GM23338 (cell line): ENCODE results near the gene DPF3. TPM values are rescaled to one million over a fixed set of nuclear protein-coding genes. Genes with fewer than 3 reads are reported as not detected.
A peak's percentile ranks its signal among the peaks of the same experiment; 100 is the strongest.

ENCODE experiments used
- ATAC-seq: fragments of 200-7000 bp; cut with Tn5 transposase; 3 replicates; pipeline ENCODE4 v1.9.1; 2020
- DNase-seq: peaks from one replicate; pipeline ENCODE4 v3.0.0-alpha.2; 2015; ENCODE audit warnings: low spot score
- H2AFZ ChIP-seq: fragments of 200-600 bp; sonication (generic); 2 replicates; pipeline ENCODE4 v1.8.0; 2016; ENCODE audit warnings: antibody characterized with exemption, mild to moderate bottlenecking, moderate library complexity
- H3F3A ChIP-seq: fragments of 200-600 bp; sonication (generic); replicated peaks from 2 replicates; pipeline ENCODE4 v1.8.0; 2017; ENCODE audit warnings: antibody characterized with exemption, mixed run types, low read depth
- H3K27ac ChIP-seq: fragments of 200-600 bp; sonication (generic); 2 replicates; pipeline ENCODE4 v1.6.1; 2016; ENCODE audit warnings: low read depth
- H3K27me3 ChIP-seq: fragments of 200-600 bp; sonication (generic); 2 replicates; pipeline ENCODE4 v1.8.0; 2016; ENCODE audit warnings: mild to moderate bottlenecking, mixed run types, moderate library complexity; ENCODE audit not compliant: insufficient read depth
- H3K36me3 ChIP-seq: fragments of 200-600 bp; sonication (generic); 2 replicates; pipeline ENCODE4 v1.8.0; 2016; ENCODE audit warnings: mild to moderate bottlenecking; ENCODE audit not compliant: insufficient read depth
- H3K4me1 ChIP-seq: fragments of 200-600 bp; sonication (generic); 2 replicates; pipeline ENCODE4 v1.8.0; 2016; ENCODE audit warnings: mild to moderate bottlenecking, moderate library complexity; ENCODE audit not compliant: insufficient read depth
- H3K4me2 ChIP-seq: fragments of 200-600 bp; sonication (generic); 2 replicates; pipeline ENCODE4 v1.7.1; 2017; ENCODE audit warnings: mixed run types
- H3K4me3 ChIP-seq: fragments of 200-600 bp; sonication (generic); 2 replicates; pipeline ENCODE4 v1.6.1; 2016; ENCODE audit warnings: mixed run types
- H3K79me2 ChIP-seq: fragments of 200-600 bp; sonication (generic); replicated peaks from 2 replicates; pipeline ENCODE4 v1.8.0; 2017; ENCODE audit warnings: mild to moderate bottlenecking; ENCODE audit not compliant: insufficient read depth
- H3K9me2 ChIP-seq: fragments of 200-600 bp; sonication (generic); 2 replicates; pipeline ENCODE4 v1.8.0; 2017; ENCODE audit not compliant: insufficient read depth
- H4K20me1 ChIP-seq: fragments of 200-600 bp; sonication (generic); replicated peaks from 2 replicates; pipeline ENCODE4 v1.8.0; 2017; ENCODE audit warnings: mild to moderate bottlenecking; ENCODE audit not compliant: insufficient read depth
- H3K27ac Mint-ChIP-seq: 2 replicates; pipeline ENCODE4 v1.8.0; 2020; ENCODE audit warnings: inconsistent platforms, mild to moderate bottlenecking, moderate library complexity, mixed read lengths
- H3K27me3 Mint-ChIP-seq: 3 replicates; pipeline ENCODE4 v1.8.0; 2022; ENCODE audit warnings: low read depth, mild to moderate bottlenecking, moderate library complexity, mixed read lengths, inconsistent platforms; ENCODE audit not compliant: insufficient read depth, poor library complexity
- H3K36me3 Mint-ChIP-seq: 3 replicates; pipeline ENCODE4 v1.8.0; 2021; ENCODE audit warnings: low read depth, mild to moderate bottlenecking, inconsistent platforms, moderate library complexity, mixed read lengths
- H3K4me1 Mint-ChIP-seq: 3 replicates; pipeline ENCODE4 v1.8.0; 2020; ENCODE audit warnings: mild to moderate bottlenecking, inconsistent platforms, mixed read lengths
- H3K4me3 Mint-ChIP-seq: 3 replicates; pipeline ENCODE4 v1.8.0; 2021; ENCODE audit warnings: moderate library complexity, mild to moderate bottlenecking, inconsistent platforms, mixed read lengths
- H3K9me3 Mint-ChIP-seq: 3 replicates; pipeline ENCODE4 v1.8.0; 2020; ENCODE audit warnings: moderate library complexity, mild to moderate bottlenecking, inconsistent platforms, mixed read lengths
- CREB1 ChIP-seq: fragments of 250-450 bp; sonication (Bioruptor Pico); IDR thresholded peaks from 2 replicates; pipeline ENCODE4 v1.5.0; 2020; ENCODE audit warnings: low read depth, mild to moderate bottlenecking, moderate library complexity
- CTCF ChIP-seq, 2 experiments: fragments of 200-600 bp in 1 of 2; sonication (generic) in 1 of 2; conservative IDR thresholded peaks; 2 replicates each; pipeline versions ENCODE4 v1.5.1 to v1.6.1; 2016 to 2017; ENCODE audit warnings: antibody characterized with exemption in 2 of 2, low read depth in 2 of 2, mild to moderate bottlenecking in 2 of 2, moderate library complexity in 1 of 2
- ETS1 ChIP-seq: IDR thresholded peaks from 2 replicates; pipeline ENCODE4 v1.6.1; 2016; ENCODE audit warnings: antibody characterized with exemption
- EZH2phosphoT487 ChIP-seq: fragments of 200-600 bp; sonication (generic); IDR thresholded peaks from one replicate; pipeline ENCODE4 v1.8.1; 2018; ENCODE audit warnings: antibody characterized with exemption; ENCODE audit not compliant: unreplicated experiment
- NANOG ChIP-seq: IDR thresholded peaks from 2 replicates; pipeline ENCODE4 v1.6.1; 2016; ENCODE audit warnings: antibody characterized with exemption, borderline replicate concordance
- POLR2AphosphoS5 ChIP-seq: IDR thresholded peaks from 2 replicates; pipeline ENCODE4 v1.6.1; 2016; ENCODE audit warnings: antibody characterized with exemption, low read depth
- REST ChIP-seq: IDR thresholded peaks from one replicate; pipeline ENCODE4 v1.6.1; 2018; ENCODE audit warnings: antibody characterized with exemption; ENCODE audit not compliant: unreplicated experiment
- STAT1 ChIP-seq: IDR thresholded peaks from one replicate; pipeline ENCODE4 v1.6.1; 2016; ENCODE audit warnings: antibody characterized with exemption; ENCODE audit not compliant: unreplicated experiment
- ZNF331 ChIP-seq: fragments of 250-450 bp; sonication (Bioruptor Pico); IDR thresholded peaks from 2 replicates; pipeline ENCODE4 v1.5.0; 2020; ENCODE audit warnings: low read depth, mild to moderate bottlenecking, moderate library complexity
- polyA plus RNA-seq: library from polyadenylated mRNA; unstranded; fragments of >200 nt; fragmentation: Nextera tagmentation; extraction: Ambion mirVana; gene quantifications from 2 replicates; pipeline ENCODE4 v1.2.1, GENCODE V29; 2016
- total RNA-seq: library from RNA; depleted of rRNA; stranded (reverse); fragments of >200 nt; shearing (Covaris generic); gene quantifications from 2 replicates; pipeline ENCODE4 v1.2.3, GENCODE V29; 2014

DPF3 gene
- total and polyA plus RNA-seq, 2 experiments from 2014 or later = 0.18 to 1.0 TPM

- Mint-ChIP-seq H3K4me3 (no peak overlapping the region), H3K4me1 (peaks cover 15% of the 10 kb centered on the region), H3K36me3 (no peaks in the 10 kb centered on the region), H3K9me3 (no peaks in the 10 kb centered on the region), H3K27me3 (peaks cover 18% of the 10 kb centered on the region), H3K27ac (no peak overlapping the region)
- Histone ChIP-seq H3K36me3 (no peaks in the 10 kb centered on the region), H3K4me2 (no peak overlapping the region), H3K4me1 (no peaks in the 10 kb centered on the region; the same call in 1 of the 2 replicates), H2AFZ (peak overlapping the region; percentile 66; the same call in 1 of the 2 replicates), H3K4me3 (no peak overlapping the region), H3K27ac (no peak overlapping the region), H4K20me1 (no peaks in the 10 kb centered on the region), H3F3A (no peaks in the 10 kb centered on the region), H3K27me3 (no peaks in the 10 kb centered on the region), H3K9me2 (no peaks in the 10 kb centered on the region), H3K79me2 (no peaks in the 10 kb centered on the region)
- DNase-seq (no peak), ATAC-seq (no peak)
- TF ChIP-seq CTCF (conservative IDR thresholded peaks at IDR 0.05; ENCODE audit: low read depth in 2 of 2) = no peak
- no peak for TF ChIP-seq STAT1
- no peak for TF ChIP-seq CREB1 (CRISPR knock-in tag)
- TF ChIP-seq POLR2AphosphoS5 = no peak
- TF ChIP-seq EZH2phosphoT487 = no peak
- TF ChIP-seq REST = no peak
- TF ChIP-seq ZNF331 (CRISPR knock-in tag) = no peak
- no peak for TF ChIP-seq NANOG
- no peak for TF ChIP-seq ETS1
Observed at GRCh38 chr14:72614891-72615415, 278.9 kb downstream of the DPF3 start.

- Histone ChIP-seq H3K27ac (no peak overlapping the region), H3F3A (no peaks in the 10 kb centered on the region), H3K4me3 (no peak overlapping the region), H3K27me3 (no peaks in the 10 kb centered on the region), H3K9me2 (no peaks in the 10 kb centered on the region), H2AFZ (no peak overlapping the region), H3K36me3 (no peaks in the 10 kb centered on the region), H3K79me2 (no peaks in the 10 kb centered on the region), H3K4me1 (no peaks in the 10 kb centered on the region; the same call in 1 of the 2 replicates), H3K4me2 (no peak overlapping the region), H4K20me1 (no peaks in the 10 kb centered on the region)
- Mint-ChIP-seq H3K27me3 (peaks cover 12% of the 10 kb centered on the region), H3K4me3 (no peak overlapping the region), H3K36me3 (no peaks in the 10 kb centered on the region), H3K4me1 (peaks cover 15% of the 10 kb centered on the region), H3K27ac (no peak overlapping the region), H3K9me3 (no peaks in the 10 kb centered on the region)
- DNase-seq (no peak), ATAC-seq (no peak)
- no peak for TF ChIP-seq CTCF (conservative IDR thresholded peaks at IDR 0.05; ENCODE audit: low read depth in 2 of 2)
Observed at GRCh38 chr14:72614365-72614764, 279.5 kb downstream of the DPF3 start.
